Parathyroid adenoma (tissue), 2 donors: ENCODE measurements around the gene SLC1A1.

Experiments
- H2AFZ ChIP-seq: fragments of 300-600 bp; sonication (generic); one replicate; pipeline ENCODE4 v1.7.0; 2017; ENCODE audit warnings: antibody characterized with exemption, mild to moderate bottlenecking
- H3K27ac ChIP-seq: fragments of 300-600 bp; sonication (generic); one replicate; pipeline ENCODE4 v1.7.0; 2017
- H3K27me3 ChIP-seq: fragments of 300-600 bp; sonication (generic); one replicate; pipeline ENCODE4 v1.7.0; 2017; ENCODE audit warnings: low read length; ENCODE audit not compliant: control insufficient read depth, insufficient read depth
- H3K36me3 ChIP-seq: fragments of 300-600 bp; sonication (generic); one replicate; pipeline ENCODE4 v1.7.0; 2017; ENCODE audit warnings: low read length; ENCODE audit not compliant: control insufficient read depth, insufficient read depth
- H3K4me1 ChIP-seq: fragments of 300-600 bp; sonication (generic); one replicate; pipeline ENCODE4 v1.7.0; 2017; ENCODE audit warnings: control low read depth
- H3K4me2 ChIP-seq: fragments of 300-600 bp; sonication (generic); one replicate; pipeline ENCODE4 v1.7.0; 2017; ENCODE audit warnings: low read length
- H3K4me3 ChIP-seq: fragments of 300-600 bp; sonication (generic); one replicate; pipeline ENCODE4 v1.7.0; 2017; ENCODE audit warnings: low read depth, low read length
- H3K79me2 ChIP-seq: fragments of 300-600 bp; sonication (generic); one replicate; pipeline ENCODE4 v1.7.0; 2017; ENCODE audit warnings: control low read depth
- H3K9ac ChIP-seq: fragments of 300-600 bp; sonication (generic); one replicate; pipeline ENCODE4 v1.7.0; 2017; ENCODE audit warnings: mild to moderate bottlenecking
- H3K9me3 ChIP-seq: fragments of 300-600 bp; sonication (generic); one replicate; pipeline ENCODE4 v1.7.0; 2017; ENCODE audit warnings: low read length; ENCODE audit not compliant: control insufficient read depth
- CTCF ChIP-seq: fragments of 300-600 bp; sonication (generic); IDR thresholded peaks from one replicate; pipeline ENCODE4 v1.7.0; 2017; ENCODE audit warnings: antibody characterized with exemption, mild to moderate bottlenecking
- donor health status: primary hyperparathyroidism.

SLC1A1 gene

DNA sequence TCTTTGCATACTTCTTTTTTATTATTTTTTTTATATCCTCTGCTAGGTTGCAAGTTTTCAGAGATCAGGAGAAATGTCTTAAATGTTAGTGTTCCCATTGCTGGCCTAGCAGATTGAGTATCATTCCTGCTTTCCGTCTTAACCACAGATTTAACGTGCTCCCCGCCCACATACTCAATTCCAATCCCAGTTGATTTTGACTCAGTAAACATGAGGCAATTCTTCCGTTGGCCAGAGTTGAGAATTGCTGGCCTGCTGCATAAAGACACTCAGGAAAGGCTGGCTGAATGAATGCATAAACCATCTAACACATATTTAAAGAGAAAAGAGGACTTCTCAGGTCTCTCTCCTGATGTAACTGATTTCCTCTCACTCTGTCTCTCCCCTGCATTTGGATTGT lies 125.0 kb downstream of the SLC1A1 start:
- no peak for TF ChIP-seq CTCF
- no peaks in the 10 kb centered on the region for H3K27me3 ChIP-seq
- H3K4me1 ChIP-seq, result no peaks in the 10 kb centered on the region
- no peaks in the 10 kb centered on the region for H3K9me3 ChIP-seq
- H3K4me2 ChIP-seq, result no peak overlapping the region
- H3K9ac ChIP-seq, result no peak overlapping the region
- H2AFZ ChIP-seq, result no peak overlapping the region
- no peaks in the 10 kb centered on the region for H3K79me2 ChIP-seq
- H3K36me3 ChIP-seq, result no peaks in the 10 kb centered on the region
- H3K27ac ChIP-seq, result no peak overlapping the region
- H3K4me3 ChIP-seq, result no peak overlapping the region

DNA sequence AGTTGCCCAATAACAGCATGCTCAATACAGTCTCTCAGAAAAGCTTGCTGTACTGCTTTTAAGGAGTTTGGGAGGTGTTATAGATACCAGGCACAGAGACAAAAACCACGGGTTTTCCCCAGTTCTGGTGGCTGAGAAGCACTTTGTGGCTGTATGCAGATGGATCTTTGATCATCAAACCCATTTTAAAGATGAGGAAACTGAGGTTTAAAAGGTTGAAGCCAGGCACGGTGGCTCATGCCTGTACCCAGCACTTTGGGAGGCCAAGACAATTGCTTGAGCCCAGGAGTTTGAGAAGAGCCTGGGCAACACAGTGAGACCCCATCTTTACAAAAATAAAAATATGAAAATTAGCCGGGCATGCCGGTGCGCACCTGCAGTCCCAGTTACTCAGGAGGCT lies 125.5 kb downstream of the SLC1A1 start:
- H3K9me3 ChIP-seq, result no peaks in the 10 kb centered on the region
- H3K27ac ChIP-seq, result no peak overlapping the region
- no peak overlapping the region for H3K4me3 ChIP-seq
- H3K4me1 ChIP-seq, result no peaks in the 10 kb centered on the region
- no peaks in the 10 kb centered on the region for H3K27me3 ChIP-seq
- no peak overlapping the region for H2AFZ ChIP-seq
- TF ChIP-seq CTCF, result no peak
- no peaks in the 10 kb centered on the region for H3K36me3 ChIP-seq
- no peak overlapping the region for H3K9ac ChIP-seq
- H3K4me2 ChIP-seq, result no peak overlapping the region
- no peaks in the 10 kb centered on the region for H3K79me2 ChIP-seq

DNA sequence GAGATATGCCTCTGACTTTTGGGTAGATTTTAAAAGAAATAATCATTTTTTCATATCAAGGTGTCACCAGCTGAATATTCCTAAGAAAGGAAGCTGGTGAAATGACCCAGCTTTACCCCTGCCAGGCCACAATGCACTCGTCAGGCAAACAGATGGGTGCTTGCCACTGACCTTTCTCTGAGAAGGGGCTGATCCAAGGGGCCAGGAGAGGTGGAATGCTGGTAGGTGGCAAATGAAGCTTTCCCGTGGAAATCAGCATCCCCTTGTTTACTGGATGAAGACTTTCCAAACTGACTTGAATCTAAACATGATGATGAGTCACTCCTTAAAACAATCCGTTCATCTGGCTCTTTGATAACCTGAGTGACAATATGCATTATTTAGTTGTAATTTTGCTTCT lies 127.5 kb downstream of the SLC1A1 start:
- Histone ChIP-seq H3K4me1 (no peaks in the 10 kb centered on the region), H3K4me3 (no peak overlapping the region), H3K9me3 (no peaks in the 10 kb centered on the region), H3K79me2 (no peaks in the 10 kb centered on the region), H3K9ac (no peak overlapping the region), H3K27ac (no peak overlapping the region), H3K4me2 (no peak overlapping the region), H3K36me3 (no peaks in the 10 kb centered on the region), H2AFZ (no peak overlapping the region), H3K27me3 (no peaks in the 10 kb centered on the region)
- TF ChIP-seq CTCF, result no peak

DNA sequence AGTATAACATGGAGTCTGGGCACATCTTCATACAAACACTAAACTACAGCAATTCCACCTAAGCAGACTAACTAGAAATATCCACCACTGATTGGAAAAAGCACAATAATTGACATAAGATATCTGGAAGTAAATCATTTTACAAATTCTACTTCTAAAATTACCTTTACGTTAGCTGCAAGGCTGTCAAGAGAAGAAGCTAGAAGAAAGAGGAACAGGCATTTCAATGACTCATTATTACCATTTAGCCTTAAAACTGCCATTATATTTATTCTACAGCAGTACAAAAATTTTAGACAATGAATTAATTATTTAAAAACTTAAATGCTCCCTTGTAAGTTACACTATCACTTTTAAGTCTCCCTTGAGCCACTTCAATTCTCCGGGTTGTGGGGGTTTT lies 128.4 kb downstream of the SLC1A1 start:
- Histone ChIP-seq H3K4me3 (no peak overlapping the region), H3K36me3 (no peaks in the 10 kb centered on the region), H2AFZ (no peak overlapping the region), H3K4me2 (no peak overlapping the region), H3K27me3 (no peaks in the 10 kb centered on the region), H3K79me2 (no peaks in the 10 kb centered on the region), H3K4me1 (no peaks in the 10 kb centered on the region), H3K27ac (no peak overlapping the region), H3K9ac (no peak overlapping the region), H3K9me3 (no peaks in the 10 kb centered on the region)
- no peak for TF ChIP-seq CTCF

DNA sequence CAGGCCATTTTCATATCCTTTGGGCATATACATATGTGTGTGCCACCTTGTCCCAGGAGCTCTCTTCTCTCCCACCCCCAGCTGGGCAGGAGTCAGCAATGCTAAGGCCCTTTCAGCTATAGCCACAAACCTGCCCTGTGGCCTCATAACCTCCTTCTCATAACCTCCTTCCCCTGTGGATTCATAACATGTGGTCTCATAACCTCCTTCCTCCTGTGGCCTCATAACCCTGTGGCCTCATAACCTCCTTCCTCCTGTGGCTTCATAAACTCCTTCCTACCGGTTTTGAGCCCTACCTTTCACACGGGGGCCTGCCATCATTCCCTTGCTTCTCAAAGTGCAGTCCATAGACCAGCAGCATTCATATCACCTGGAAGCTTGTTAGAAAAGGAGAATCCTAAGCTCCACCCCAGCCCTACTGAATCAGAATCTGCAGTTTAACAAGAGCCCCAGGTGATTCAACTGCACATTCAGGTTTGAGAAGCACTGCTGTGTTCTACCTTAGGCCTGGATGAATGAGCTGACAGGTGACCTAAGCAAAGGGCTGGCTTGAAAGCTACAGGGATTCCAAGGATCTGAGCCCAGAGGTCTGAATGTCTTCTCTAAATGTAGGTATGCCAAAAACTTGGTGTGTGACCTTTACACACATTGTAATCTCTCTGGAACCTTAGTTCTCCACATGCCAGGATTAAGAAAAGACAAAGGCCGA lies 129.9 kb downstream of the SLC1A1 start:
- H3K4me3 ChIP-seq, result no peak overlapping the region
- H3K4me2 ChIP-seq, result no peak overlapping the region
- H3K27ac ChIP-seq, result no peak overlapping the region
- no peak overlapping the region for H3K9ac ChIP-seq
- H3K27me3 ChIP-seq, result no peaks in the 10 kb centered on the region
- H3K4me1 ChIP-seq, result no peaks in the 10 kb centered on the region
- H3K36me3 ChIP-seq, result no peaks in the 10 kb centered on the region
- no peak overlapping the region for H2AFZ ChIP-seq
- H3K79me2 ChIP-seq, result no peaks in the 10 kb centered on the region
- no peak for TF ChIP-seq CTCF
- H3K9me3 ChIP-seq, result no peaks in the 10 kb centered on the region
